ENCODE data around the gene GPC1. TPM values are rescaled to one million over a fixed set of nuclear protein-coding genes. Genes with fewer than 3 reads are reported as not detected.

GPC1 gene
- total RNA-seq, 1 donor from 2014 or later: 177 TPM

- no peak for ATAC-seq
- peak; percentile 27 for DNase-seq
- intact Hi-C loops (cut with micrococcal nuclease): no loop called here
Measured at GRCh38 chr2:240461471-240462072, 26.1 kb downstream of the GPC1 start.

DNA sequence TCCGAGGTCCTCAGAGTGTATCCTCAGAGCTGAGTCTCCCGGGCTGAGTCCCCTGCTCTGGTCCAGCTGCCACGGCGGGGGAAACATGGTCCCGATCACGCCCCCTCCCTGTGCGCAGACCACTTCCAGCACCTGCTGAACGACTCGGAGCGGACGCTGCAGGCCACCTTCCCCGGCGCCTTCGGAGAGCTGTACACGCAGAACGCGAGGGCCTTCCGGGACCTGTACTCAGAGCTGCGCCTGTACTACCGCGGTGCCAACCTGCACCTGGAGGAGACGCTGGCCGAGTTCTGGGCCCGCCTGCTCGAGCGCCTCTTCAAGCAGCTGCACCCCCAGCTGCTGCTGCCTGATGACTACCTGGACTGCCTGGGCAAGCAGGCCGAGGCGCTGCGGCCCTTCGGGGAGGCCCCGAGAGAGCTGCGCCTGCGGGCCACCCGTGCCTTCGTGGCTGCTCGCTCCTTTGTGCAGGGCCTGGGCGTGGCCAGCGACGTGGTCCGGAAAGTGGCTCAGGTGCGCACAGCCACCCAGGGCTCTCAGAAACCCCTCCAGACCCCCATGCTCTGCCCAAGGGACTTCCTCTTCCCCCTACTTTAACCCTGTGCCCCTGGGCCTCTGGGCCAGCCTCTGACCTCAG lies 26.7 kb downstream of the GPC1 start:
- ATAC-seq (no peak), DNase-seq (peak; percentile 28)
- intact Hi-C loops (cut with micrococcal nuclease): no loop called here

DNA sequence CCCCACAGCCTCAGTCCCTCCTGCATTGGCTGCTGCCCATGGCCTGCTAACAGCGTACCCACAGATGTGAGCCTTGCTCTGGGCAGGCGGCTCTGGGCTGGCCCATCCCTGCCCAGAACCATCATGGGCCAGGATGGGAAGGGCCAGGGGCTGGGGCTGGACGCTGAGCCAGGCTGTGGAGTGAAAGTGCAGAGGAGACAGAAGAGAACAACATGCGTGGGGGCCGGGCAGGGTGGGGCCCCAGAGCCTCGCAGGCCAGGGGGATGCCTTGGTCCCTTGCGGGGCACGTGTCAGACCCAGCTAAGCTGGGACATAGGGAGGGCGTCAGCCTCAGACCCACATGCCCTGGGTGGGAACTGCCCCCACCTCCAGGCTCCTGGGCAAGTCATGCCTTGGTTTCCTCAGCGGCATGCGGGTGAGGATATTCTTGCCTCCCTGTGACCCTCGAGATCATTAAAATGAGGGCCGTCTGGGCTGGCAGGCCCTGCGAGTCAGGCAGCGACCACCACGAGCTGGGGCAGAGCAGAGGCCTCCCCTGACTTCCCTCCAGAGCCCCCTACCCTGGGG lies 27.3 kb downstream of the GPC1 start:
- intact Hi-C loops (cut with micrococcal nuclease): no loop called here
- ATAC-seq: no peak
- DNase-seq: peak; percentile 17

GRCh38 chr2:240463274-240463865 lies 27.9 kb downstream of the GPC1 start:
- intact Hi-C loops (cut with micrococcal nuclease): no loop called here
- DNase-seq (peak; percentile 24), ATAC-seq (no peak)

DNA sequence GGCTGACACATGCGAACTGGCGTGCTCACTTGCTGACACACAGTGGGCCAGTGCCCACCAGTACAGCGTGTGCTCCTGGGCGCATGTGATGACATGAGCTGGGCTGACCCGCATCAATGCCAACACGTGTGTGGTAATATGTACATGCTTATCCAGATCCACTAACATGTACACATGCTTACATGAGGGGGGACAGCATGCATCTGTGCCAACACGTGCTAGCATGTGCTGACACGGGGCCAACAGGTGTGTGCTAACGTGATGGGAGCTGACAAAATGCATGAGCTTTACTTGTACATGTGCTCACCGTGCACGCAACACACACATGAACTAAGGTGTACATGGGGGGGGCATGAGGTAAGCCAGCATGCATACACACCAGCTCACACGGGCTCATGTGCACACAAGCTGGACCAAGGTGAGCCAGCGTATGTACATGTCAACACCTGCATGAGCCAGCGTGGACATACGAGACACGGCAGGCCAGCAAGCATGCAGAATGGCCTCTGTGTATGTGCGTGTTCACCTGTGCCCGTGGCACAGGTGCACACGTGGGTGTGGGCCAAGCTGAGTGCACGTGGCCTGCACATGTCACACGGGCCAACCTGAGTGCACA lies 28.5 kb downstream of the GPC1 start:
- no peak for ATAC-seq

GRCh38 chr2:240464514-240465241 lies 29.2 kb downstream of the GPC1 start:
- intact Hi-C loops (cut with micrococcal nuclease): no loop called here
- DNase-seq (peak; percentile 24), ATAC-seq (no peak)

More for the DNA sequence above, 28.5 kb downstream of the GPC1 start:
- intact Hi-C loops (cut with micrococcal nuclease): no loop called here
- peak; percentile 12 for DNase-seq

GRCh38 chr2:240465268-240465764 lies 29.9 kb downstream of the GPC1 start:
- intact Hi-C loops (cut with micrococcal nuclease): no loop called here
- no peak for ATAC-seq
- peak; percentile 29 for DNase-seq

- ATAC-seq (peak; percentile 64), DNase-seq (peak; percentile 47)
- intact Hi-C loops (cut with micrococcal nuclease): no loop called here
Measured at GRCh38 chr2:240465765-240466578, 30.5 kb downstream of the GPC1 start.

DNA sequence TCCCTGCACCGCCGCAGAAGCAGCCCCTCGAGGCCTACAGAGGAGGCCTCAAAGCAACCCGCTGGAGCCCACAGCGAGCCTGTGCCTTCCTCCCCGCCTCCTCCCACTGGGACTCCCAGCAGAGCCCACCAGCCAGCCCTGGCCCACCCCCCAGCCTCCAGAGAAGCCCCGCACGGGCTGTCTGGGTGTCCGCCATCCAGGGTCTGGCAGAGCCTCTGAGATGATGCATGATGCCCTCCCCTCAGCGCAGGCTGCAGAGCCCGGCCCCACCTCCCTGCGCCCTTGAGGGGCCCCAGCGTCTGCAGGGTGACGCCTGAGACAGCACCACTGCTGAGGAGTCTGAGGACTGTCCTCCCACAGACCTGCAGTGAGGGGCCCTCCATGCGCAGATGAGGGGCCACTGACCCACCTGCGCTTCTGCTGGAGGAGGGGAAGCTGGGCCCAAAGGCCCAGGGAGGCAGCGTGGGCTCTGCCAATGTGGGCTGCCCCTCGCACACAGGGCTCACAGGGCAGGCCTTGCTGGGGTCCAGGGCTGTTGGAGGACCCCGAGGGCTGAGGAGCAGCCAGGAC lies 31.2 kb downstream of the GPC1 start:
- DNase-seq (peak; percentile 25), ATAC-seq (peak; percentile 1)
- intact Hi-C loops (cut with micrococcal nuclease): no loop called here

GRCh38 chr2:240467149-240467642 lies 31.7 kb downstream of the GPC1 start:
- intact Hi-C loops (cut with micrococcal nuclease): no loop called here
- ATAC-seq (no peak), DNase-seq (no peak)

DNA sequence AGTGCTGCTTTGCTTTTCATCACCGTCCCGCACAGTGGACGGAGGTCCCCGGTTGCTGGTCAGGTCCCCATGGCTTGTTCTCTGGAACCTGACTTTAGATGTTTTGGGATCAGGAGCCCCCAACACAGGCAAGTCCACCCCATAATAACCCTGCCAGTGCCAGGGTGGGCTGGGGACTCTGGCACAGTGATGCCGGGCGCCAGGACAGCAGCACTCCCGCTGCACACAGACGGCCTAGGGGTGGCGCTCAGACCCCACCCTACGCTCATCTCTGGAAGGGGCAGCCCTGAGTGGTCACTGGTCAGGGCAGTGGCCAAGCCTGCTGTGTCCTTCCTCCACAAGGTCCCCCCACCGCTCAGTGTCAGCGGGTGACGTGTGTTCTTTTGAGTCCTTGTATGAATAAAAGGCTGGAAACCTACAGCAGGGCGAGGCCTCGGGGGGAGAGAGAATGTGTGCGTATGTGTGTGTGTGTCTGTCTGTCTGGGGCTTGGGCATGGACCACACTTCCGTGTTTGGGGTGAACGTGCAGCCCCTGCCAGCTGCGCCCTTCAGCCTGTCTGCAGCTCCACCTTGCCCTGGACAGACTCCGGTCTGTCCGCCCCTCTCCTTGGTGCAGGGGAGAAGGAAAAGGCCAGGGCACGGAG lies 32.3 kb downstream of the GPC1 start:
- intact Hi-C loops (cut with micrococcal nuclease): no loop called here
- ATAC-seq: no peak
- DNase-seq: peak; percentile 28

DNA sequence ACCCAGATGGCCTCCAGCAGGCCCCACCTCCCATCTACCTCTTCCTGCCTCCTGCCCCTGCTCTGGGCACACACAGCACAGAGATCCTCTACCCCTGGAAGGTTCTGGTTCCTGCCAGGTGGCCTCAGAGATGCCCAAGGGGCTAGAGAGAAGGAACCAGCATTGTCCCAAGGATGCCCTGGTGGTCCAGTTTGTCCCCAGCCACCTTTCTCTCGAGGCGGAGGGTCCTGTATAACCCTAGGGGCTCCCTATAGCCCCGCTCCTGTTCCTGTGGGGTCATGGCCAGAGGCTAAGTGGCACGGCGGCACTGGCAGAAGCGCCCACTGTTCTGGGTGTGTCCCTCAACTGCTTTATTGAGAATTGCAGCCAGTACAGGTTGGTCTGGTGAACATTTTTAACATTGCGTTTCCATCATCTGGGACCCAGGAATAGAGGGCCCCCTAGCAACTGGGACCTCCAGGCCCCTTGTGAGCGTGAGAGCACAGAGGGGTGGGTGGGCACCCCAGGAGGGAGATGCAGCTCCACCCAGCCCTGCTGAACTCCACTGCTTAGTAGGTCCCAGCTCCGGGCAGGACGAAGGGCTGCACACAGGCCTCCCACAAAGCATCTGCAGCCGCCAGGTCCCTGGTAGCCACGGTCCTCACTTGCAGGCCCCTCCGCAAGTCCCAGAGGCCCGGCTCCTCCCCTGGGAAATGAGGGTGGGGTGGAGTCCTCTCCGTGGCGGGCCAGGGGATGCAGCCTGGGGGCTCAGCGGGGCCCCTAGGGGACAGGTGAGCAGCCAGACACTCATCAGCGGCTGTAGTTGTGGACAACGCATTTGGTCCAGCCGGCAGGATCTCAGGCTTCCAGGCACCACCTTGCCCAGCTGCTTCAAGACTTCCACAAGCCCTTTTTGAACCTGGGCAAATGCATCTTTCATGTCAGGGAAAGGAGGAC lies 33.1 kb downstream of the GPC1 start:
- DNase-seq (peak; percentile 29), ATAC-seq (no peak)
- intact Hi-C loops (cut with micrococcal nuclease): no loop called here

DNA sequence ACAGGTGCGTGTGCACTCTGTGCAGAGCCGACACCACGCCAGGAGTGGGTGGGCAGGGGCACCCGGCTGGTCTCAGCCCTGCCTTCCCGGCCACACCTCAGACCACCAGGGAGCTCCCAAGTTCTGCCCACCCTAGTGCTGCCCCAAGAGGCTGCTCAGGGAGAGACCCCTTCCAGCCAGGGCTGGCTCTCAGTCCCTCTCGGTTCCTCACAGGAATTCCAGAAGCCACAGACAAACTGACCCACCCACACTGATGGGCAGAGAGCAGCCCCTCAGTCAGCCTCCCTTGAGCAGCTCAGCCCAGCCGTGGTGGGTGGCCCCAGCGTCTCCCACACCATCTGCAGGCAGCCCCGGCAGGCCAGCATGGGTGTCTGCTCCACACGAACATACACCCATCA lies 33.8 kb downstream of the GPC1 start:
- DNase-seq (peak; percentile 24), ATAC-seq (no peak)
- intact Hi-C loops (cut with micrococcal nuclease): no loop called here

- intact Hi-C loops (cut with micrococcal nuclease): no loop called here
- ATAC-seq: no peak
- DNase-seq: no peak
Measured at GRCh38 chr2:240469740-240470139, 34.3 kb downstream of the GPC1 start.

- DNase-seq (no peak), ATAC-seq (no peak)
- intact Hi-C loops (cut with micrococcal nuclease): no loop called here
Measured at GRCh38 chr2:240472078-240472790, 36.8 kb downstream of the GPC1 start.

DNA sequence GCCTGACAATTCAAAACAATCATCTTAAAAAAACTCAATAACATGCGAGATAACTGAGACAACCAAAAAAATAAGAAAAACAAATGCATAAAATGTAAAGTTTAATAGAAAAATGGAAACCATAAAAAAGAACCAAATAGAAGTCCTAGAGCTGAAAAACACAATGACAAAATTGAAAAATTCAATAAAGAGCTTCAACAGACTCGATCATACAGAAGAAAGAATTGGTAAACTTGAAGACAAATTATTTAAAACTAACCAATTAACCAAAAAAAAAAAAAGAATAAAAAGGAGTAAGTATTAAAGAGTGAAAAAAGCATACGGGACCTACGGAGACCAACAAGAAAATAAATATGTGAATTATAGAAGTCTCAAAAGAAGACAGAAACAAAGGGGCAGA lies 37.7 kb downstream of the GPC1 start:
- intact Hi-C loops (cut with micrococcal nuclease): no loop called here
- no peak for ATAC-seq
- no peak for DNase-seq

Measured in left ventricle myocardium superior (tissue), 1 donor.